Mesothelial cell of epicardium (in vitro differentiated cells): Measurements from ENCODE around the gene PFDN4. TPM values are rescaled to one million over a fixed set of nuclear protein-coding genes. Genes with fewer than 3 reads are reported as not detected.

ENCODE experiments used
- DNase-seq, 2 experiments: peaks; one replicate each; pipeline ENCODE4 v3.0.0; 2021; ENCODE audit warnings: low spot score in 2 of 2; ENCODE audit not compliant: unreplicated experiment in 2 of 2
- H3K27ac Mint-ChIP-seq: 2 replicates; pipeline ENCODE4 v1.8.0; 2021; ENCODE audit warnings: mixed read lengths
- H3K27me3 Mint-ChIP-seq: 2 replicates; pipeline ENCODE4 v1.8.0; 2021; ENCODE audit warnings: low read depth, mixed read lengths
- H3K36me3 Mint-ChIP-seq: 2 replicates; pipeline ENCODE4 v1.8.0; 2021; ENCODE audit warnings: mixed read lengths
- H3K4me1 Mint-ChIP-seq: 2 replicates; pipeline ENCODE4 v1.8.0; 2021; ENCODE audit warnings: mixed read lengths
- H3K4me3 Mint-ChIP-seq: 2 replicates; pipeline ENCODE4 v1.8.0; 2021; ENCODE audit warnings: mild to moderate bottlenecking, moderate library complexity, mixed read lengths
- H3K9me3 Mint-ChIP-seq: 2 replicates; pipeline ENCODE4 v1.8.0; 2021; ENCODE audit warnings: mixed read lengths
- total RNA-seq: library from RNA; stranded (reverse); gene quantifications from 3 replicates; pipeline ENCODE4 v1.2.1, GENCODE V29; 2021
- TF ChIP-seq, protein P1 (sequence below): fragments of 200-600 bp; sonication (generic); IDR thresholded peaks from one replicate; pipeline ENCODE4 v1.5.0; 2021; ENCODE audit warnings: antibody characterized with exemption; ENCODE audit not compliant: unreplicated experiment

Gene PFDN4
- total RNA-seq, 1 donor from 2014 or later = 26.0 TPM

DNA sequence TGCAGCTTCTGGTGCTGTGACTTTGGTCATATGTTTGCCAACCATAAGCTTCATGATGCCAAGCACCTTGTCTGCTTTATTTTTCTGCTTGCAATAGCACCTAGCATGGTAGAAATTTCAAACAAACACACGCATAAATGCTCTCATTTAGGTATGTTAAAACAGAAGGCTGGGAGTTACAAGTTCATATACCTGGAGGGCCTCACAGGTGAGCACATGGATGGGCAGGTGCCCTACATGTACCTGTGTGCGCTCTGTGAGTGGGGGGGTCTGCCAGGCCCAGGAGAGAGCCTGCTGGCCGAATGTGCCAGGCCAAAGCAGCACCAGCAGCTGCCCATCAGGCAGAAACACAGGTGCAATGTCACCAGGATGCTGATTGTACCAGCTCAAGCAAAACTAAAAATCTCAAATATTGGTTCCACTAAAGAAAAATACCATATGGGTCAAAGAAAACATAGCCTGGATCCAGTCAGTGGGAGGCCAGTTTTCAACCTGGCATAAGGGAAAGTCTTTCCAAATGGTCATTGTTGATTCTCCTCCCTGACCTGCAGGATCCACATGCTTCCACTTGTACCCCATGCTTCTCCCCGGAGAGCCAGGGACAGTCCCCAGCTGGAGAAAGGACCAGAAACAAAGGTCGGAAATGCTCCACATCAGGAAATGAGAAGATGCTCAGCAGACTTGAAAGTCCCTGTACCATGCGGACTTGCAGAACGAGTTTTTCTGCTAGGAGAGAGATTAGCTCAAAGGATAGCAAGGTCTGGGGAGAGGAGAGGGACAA, 7.2 kb upstream of the PFDN4 start:
- no peaks in the 10 kb centered on the region for H3K9me3 Mint-ChIP-seq
- H3K4me3 Mint-ChIP-seq = no peak overlapping the region
- no peak overlapping the region for H3K27ac Mint-ChIP-seq
- DNase-seq = no peak
- no peaks in the 10 kb centered on the region for H3K36me3 Mint-ChIP-seq
- TF ChIP-seq, protein P1, sequence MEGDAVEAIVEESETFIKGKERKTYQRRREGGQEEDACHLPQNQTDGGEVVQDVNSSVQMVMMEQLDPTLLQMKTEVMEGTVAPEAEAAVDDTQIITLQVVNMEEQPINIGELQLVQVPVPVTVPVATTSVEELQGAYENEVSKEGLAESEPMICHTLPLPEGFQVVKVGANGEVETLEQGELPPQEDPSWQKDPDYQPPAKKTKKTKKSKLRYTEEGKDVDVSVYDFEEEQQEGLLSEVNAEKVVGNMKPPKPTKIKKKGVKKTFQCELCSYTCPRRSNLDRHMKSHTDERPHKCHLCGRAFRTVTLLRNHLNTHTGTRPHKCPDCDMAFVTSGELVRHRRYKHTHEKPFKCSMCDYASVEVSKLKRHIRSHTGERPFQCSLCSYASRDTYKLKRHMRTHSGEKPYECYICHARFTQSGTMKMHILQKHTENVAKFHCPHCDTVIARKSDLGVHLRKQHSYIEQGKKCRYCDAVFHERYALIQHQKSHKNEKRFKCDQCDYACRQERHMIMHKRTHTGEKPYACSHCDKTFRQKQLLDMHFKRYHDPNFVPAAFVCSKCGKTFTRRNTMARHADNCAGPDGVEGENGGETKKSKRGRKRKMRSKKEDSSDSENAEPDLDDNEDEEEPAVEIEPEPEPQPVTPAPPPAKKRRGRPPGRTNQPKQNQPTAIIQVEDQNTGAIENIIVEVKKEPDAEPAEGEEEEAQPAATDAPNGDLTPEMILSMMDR = no peak
- H3K27me3 Mint-ChIP-seq = no peaks in the 10 kb centered on the region
- peaks cover 13% of the 10 kb centered on the region for H3K4me1 Mint-ChIP-seq

DNA sequence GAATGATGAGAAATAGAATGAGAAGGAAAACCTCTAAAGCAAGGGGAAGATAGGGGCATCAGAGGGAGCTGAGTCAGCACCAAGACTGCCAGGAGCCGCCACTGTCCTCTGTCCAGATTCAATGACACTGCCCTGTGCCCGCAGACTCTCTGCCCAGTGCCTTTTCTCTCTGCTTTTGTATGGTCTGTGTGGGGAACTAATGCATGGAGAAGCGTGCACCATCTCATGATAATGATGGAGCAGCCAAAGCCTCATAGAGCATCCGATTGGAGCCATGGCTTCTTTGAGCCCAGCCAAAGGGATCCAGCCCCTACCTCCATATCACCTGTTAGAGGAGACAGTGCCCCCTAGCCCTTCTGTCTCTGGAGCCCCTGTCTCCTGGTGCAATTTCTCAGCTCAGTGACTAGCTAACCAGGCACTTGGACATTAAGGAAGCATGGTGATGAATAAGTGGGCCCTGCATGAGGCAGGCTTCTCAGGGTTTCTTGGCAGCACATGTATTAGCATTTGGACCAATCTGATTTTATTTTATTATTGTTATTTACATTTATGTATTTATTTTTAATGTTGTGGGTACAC, 6.5 kb upstream of the PFDN4 start:
- Mint-ChIP-seq H3K27me3 (no peaks in the 10 kb centered on the region), H3K27ac (no peak overlapping the region), H3K36me3 (no peaks in the 10 kb centered on the region), H3K4me1 (peaks cover 17% of the 10 kb centered on the region), H3K9me3 (no peaks in the 10 kb centered on the region), H3K4me3 (no peak overlapping the region)
- DNase-seq = no peak
- TF ChIP-seq, protein P1 = no peak

DNA sequence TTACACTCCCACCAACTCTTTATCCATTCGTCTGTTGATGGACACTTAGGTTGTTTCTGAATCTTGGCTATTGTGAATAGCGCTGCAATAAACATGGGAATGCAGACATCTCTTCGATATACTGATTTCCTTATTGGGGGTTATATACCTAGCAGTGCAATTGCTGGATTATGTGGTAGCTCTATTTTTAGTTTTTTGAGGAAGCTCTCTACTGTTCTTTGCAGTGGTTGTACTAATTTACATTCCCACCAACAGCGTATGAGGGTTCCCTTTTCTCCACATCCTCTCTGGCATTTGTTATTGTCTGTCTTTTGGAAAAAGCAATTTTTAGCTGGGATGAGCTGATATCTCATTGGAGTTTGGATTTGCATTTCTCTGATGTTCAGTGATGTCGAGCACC, 4.6 kb upstream of the PFDN4 start:
- Mint-ChIP-seq H3K4me3 (no peak overlapping the region), H3K36me3 (no peaks in the 10 kb centered on the region), H3K27me3 (no peaks in the 10 kb centered on the region), H3K4me1 (peaks cover 11% of the 10 kb centered on the region), H3K27ac (no peak overlapping the region), H3K9me3 (no peaks in the 10 kb centered on the region)
- TF ChIP-seq, protein P1 = no peak
- no peak for DNase-seq

DNA sequence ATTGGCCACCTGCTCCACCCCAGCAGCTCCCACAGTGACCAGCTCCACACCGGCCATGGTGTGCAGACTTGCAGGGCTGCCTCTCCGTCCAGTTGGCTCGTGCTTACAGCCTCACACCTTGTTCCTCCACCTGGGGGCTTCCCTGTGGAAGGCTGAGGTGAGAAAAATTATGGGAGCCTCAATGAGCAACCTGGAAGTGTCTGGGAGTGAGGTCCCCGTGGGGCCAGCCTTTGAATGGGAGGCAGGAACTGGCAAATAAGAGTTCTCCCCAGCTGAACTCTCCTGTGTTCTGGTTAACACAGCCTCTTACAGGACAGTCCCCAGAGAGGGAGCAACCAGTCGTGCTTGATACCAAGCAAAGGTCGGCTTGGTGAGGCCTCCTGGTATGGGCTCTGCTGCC, 3.8 kb upstream of the PFDN4 start:
- H3K27ac Mint-ChIP-seq = no peak overlapping the region

DNA sequence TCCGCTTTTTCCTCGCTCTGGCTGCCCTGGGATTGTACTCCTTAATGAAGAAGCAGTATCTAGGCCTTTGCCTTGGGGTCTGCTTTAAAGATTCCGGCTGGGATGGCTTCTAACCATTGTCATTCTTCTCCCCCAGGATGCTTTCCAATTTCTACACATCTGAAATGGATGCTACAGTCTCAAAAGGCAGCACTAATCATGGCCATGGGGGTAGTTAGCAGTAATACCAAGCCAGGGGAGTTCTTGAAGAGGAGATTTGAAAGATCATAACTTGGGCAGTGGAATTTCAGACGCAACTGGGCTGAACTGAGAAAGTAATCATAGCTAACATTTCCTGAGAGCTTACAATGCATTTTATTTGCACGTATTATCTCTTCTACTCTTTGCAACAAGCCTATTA, 3.4 kb upstream of the PFDN4 start:
- H3K27me3 Mint-ChIP-seq = no peaks in the 10 kb centered on the region
- no peak overlapping the region for H3K27ac Mint-ChIP-seq
- peaks cover 21% of the 10 kb centered on the region for H3K4me1 Mint-ChIP-seq
- H3K36me3 Mint-ChIP-seq = no peaks in the 10 kb centered on the region
- H3K4me3 Mint-ChIP-seq = no peak overlapping the region
- no peaks in the 10 kb centered on the region for H3K9me3 Mint-ChIP-seq
- TF ChIP-seq, protein P1 = no peak
- no peak for DNase-seq

More for the DNA sequence above, 3.8 kb upstream of the PFDN4 start:
- Mint-ChIP-seq H3K4me1 (peaks cover 17% of the 10 kb centered on the region), H3K27me3 (no peaks in the 10 kb centered on the region), H3K4me3 (no peak overlapping the region), H3K9me3 (no peaks in the 10 kb centered on the region), H3K36me3 (no peaks in the 10 kb centered on the region)
- no peak for DNase-seq
- TF ChIP-seq, protein P1 = no peak
